ENCODE data around the gene TNFRSF18.
"Not testable (repeated sequence)": the region's sequence is repeated elsewhere in the genome, so short reads cannot be mapped to it uniquely, and the experiment has no call there.

The TNFRSF18 gene

GRCh38 chr1:1179346-1179982 is 26.9 kb downstream of the TNFRSF18 start:
- no peak for DNase-seq (ENCODE audit: low read depth in 2 of 2)
- no peak overlapping the region for H3K4me3 ChIP-seq (replicated peaks in 1 of 2; ENCODE audit: low read depth in 2 of 2, low read length in 2 of 2)
- TF ChIP-seq CTCF (IDR thresholded peaks at IDR 0.05; ENCODE audit: low read depth, low read length): no peak

- DNase-seq (ENCODE audit: low read depth in 2 of 2): no peak
- no peak for TF ChIP-seq CTCF (IDR thresholded peaks at IDR 0.05; ENCODE audit: low read depth, low read length)
- no peak overlapping the region for H3K4me3 ChIP-seq (replicated peaks in 1 of 2; ENCODE audit: low read depth in 2 of 2, low read length in 2 of 2)
Observed at GRCh38 chr1:1178794-1179331, 27.5 kb downstream of the TNFRSF18 start.

GRCh38 chr1:1177452-1178206 is 28.8 kb downstream of the TNFRSF18 start:
- DNase-seq (ENCODE audit: low read depth in 2 of 2): no peak
- no peak overlapping the region for H3K4me3 ChIP-seq (replicated peaks in 1 of 2; ENCODE audit: low read depth in 2 of 2, low read length in 2 of 2)
- no peak for TF ChIP-seq CTCF (IDR thresholded peaks at IDR 0.05; ENCODE audit: low read depth, low read length)

GRCh38 chr1:1176931-1177330 is 29.5 kb downstream of the TNFRSF18 start:
- no peak overlapping the region for H3K4me3 ChIP-seq (replicated peaks in 1 of 2; ENCODE audit: low read depth in 2 of 2, low read length in 2 of 2)
- DNase-seq (ENCODE audit: low read depth in 2 of 2): no peak
- TF ChIP-seq CTCF (IDR thresholded peaks at IDR 0.05; ENCODE audit: low read depth, low read length): no peak

- not testable (repeated sequence) for H3K4me3 ChIP-seq (replicated peaks in 1 of 2; ENCODE audit: low read depth in 2 of 2, low read length in 2 of 2); DNase-seq (ENCODE audit: low read depth in 2 of 2)
Observed at GRCh38 chr1:1176063-1176761, 30.2 kb downstream of the TNFRSF18 start.

GRCh38 chr1:1175221-1176062 is 30.9 kb downstream of the TNFRSF18 start:
- H3K4me3 ChIP-seq (replicated peaks in 1 of 2; ENCODE audit: low read depth in 2 of 2, low read length in 2 of 2): no peak overlapping the region
- DNase-seq (ENCODE audit: low read depth in 2 of 2): no peak
- TF ChIP-seq CTCF (IDR thresholded peaks at IDR 0.05; ENCODE audit: low read depth, low read length): no peak

Data from cardiac fibroblast (primary cell).